Measurements from ENCODE around the gene LRRC10B.

- no peak for TF ChIP-seq POLR2AphosphoS5 (IDR thresholded peaks at IDR 0.05)
- TF ChIP-seq, protein P1, sequence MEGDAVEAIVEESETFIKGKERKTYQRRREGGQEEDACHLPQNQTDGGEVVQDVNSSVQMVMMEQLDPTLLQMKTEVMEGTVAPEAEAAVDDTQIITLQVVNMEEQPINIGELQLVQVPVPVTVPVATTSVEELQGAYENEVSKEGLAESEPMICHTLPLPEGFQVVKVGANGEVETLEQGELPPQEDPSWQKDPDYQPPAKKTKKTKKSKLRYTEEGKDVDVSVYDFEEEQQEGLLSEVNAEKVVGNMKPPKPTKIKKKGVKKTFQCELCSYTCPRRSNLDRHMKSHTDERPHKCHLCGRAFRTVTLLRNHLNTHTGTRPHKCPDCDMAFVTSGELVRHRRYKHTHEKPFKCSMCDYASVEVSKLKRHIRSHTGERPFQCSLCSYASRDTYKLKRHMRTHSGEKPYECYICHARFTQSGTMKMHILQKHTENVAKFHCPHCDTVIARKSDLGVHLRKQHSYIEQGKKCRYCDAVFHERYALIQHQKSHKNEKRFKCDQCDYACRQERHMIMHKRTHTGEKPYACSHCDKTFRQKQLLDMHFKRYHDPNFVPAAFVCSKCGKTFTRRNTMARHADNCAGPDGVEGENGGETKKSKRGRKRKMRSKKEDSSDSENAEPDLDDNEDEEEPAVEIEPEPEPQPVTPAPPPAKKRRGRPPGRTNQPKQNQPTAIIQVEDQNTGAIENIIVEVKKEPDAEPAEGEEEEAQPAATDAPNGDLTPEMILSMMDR (IDR thresholded peaks at IDR 0.05) = no peak
- TF ChIP-seq EP300 (IDR thresholded peaks at IDR 0.05) = no peak
- TF ChIP-seq POLR2A (IDR thresholded peaks at IDR 0.05) = no peak
These were observed 2.8 kb downstream of the LRRC10B start for GRCh38 chr11:61511383-61511782.

Measured in gastroesophageal sphincter (tissue), 3 donors.